HepG2 (cell line): ENCODE data around the gene TGM2. TPM values are rescaled to one million over a fixed set of nuclear protein-coding genes. Genes with fewer than 3 reads are reported as not detected.

Source experiments
- BCL6 ChIP-seq: IDR thresholded peaks from 2 replicates; pipeline ENCODE4 v1.6.1; 2016; ENCODE audit warnings: missing genetic modification reagents, missing compliant biosample characterization
- KAT8 ChIP-seq: IDR thresholded peaks from 2 replicates; pipeline ENCODE4 v1.6.1; 2016; ENCODE audit warnings: missing genetic modification reagents, missing compliant biosample characterization
- KLF12 ChIP-seq: sonication (generic); formaldehyde crosslinking; IDR thresholded peaks from 2 replicates; pipeline ENCODE4 v1.4.0; 2020; ENCODE audit warnings: missing genetic modification reagents, borderline replicate concordance
- MEF2D ChIP-seq: sonication (generic); formaldehyde crosslinking; IDR thresholded peaks from 2 replicates; pipeline ENCODE4 v1.5.1; 2020; ENCODE audit warnings: mild to moderate bottlenecking, missing genetic modification reagents
- NFKB2 ChIP-seq: sonication (generic); formaldehyde crosslinking; IDR thresholded peaks from 2 replicates; pipeline ENCODE4 v1.4.0; 2020; ENCODE audit warnings: missing genetic modification reagents, borderline replicate concordance
- NFYC ChIP-seq: IDR thresholded peaks from 2 replicates; pipeline ENCODE4 v1.6.1; 2016; ENCODE audit warnings: missing genetic modification reagents, missing compliant biosample characterization
- POLR2AphosphoS2 ChIP-seq: IDR thresholded peaks from 2 replicates; pipeline ENCODE4 v1.6.1; 2011; ENCODE audit warnings: low read depth, low read length, improper control_type of control experiment
- REXO4 ChIP-seq: sonication (generic); formaldehyde crosslinking; IDR thresholded peaks from 2 replicates; pipeline ENCODE4 v1.8.0; 2022; ENCODE audit warnings: missing genetic modification reagents, mild to moderate bottlenecking, borderline replicate concordance
- RXRA ChIP-seq: sonication (generic); formaldehyde crosslinking; IDR thresholded peaks from 2 replicates; pipeline ENCODE4 v1.5.1; 2020; ENCODE audit warnings: missing genetic modification reagents
- SMAD1 ChIP-seq: sonication (generic); formaldehyde crosslinking; IDR thresholded peaks from 2 replicates; pipeline ENCODE4 v1.4.0; 2020; ENCODE audit warnings: missing genetic modification reagents, low read depth, mild to moderate bottlenecking, borderline replicate concordance
- TEAD3 ChIP-seq: optimal IDR thresholded peaks from 2 replicates; pipeline ENCODE3; 2016; ENCODE audit warnings: borderline replicate concordance
- TSC22D2 ChIP-seq: sonication (generic); formaldehyde crosslinking; IDR thresholded peaks from 2 replicates; pipeline ENCODE4 v1.5.1; 2020; ENCODE audit warnings: missing genetic modification reagents, mild to moderate bottlenecking, borderline replicate concordance
- ZBTB7A ChIP-seq: sonication (generic); formaldehyde crosslinking; IDR thresholded peaks from 2 replicates; pipeline ENCODE4 v1.8.0; 2022; ENCODE audit warnings: mild to moderate bottlenecking, missing genetic modification reagents
- ZFX ChIP-seq: sonication (generic); formaldehyde crosslinking; IDR thresholded peaks from 2 replicates; pipeline ENCODE4 v1.4.0; 2020; ENCODE audit warnings: mild to moderate bottlenecking, low read depth, missing genetic modification reagents, moderate library complexity
- ZKSCAN1 ChIP-seq: fragments of 150-350 bp; IDR thresholded peaks from 2 replicates; pipeline ENCODE4 v1.6.1; 2014; ENCODE audit warnings: low read length
- ZKSCAN8 ChIP-seq: IDR thresholded peaks from 2 replicates; pipeline ENCODE4 v1.6.1; 2016; ENCODE audit warnings: borderline replicate concordance, missing genetic modification reagents, missing compliant biosample characterization
- ZNF205 ChIP-seq: IDR thresholded peaks from 2 replicates; pipeline ENCODE4 v1.6.1; 2018; ENCODE audit warnings: missing biosample characterization, missing genetic modification reagents
- ZNF678 ChIP-seq: sonication (generic); formaldehyde crosslinking; IDR thresholded peaks from 2 replicates; pipeline ENCODE4 v1.4.0; 2020; ENCODE audit warnings: mild to moderate bottlenecking, missing genetic modification reagents
- polyA plus RNA-seq, 8 experiments: library from polyadenylated mRNA; depleted of rRNA in 3 of 8; stranded (reverse) in 7 of 8; unstranded in 1 of 8; fragments of >200 nt; fragmentation: Illumina TruSeq in 4 of 8; extraction: Trizol in 4 of 8; gene quantifications; 2 replicates each; pipeline versions ENCODE4 v1.2.1 to v1.2.3, GENCODE V29; 2011 to 2016; ENCODE audit warnings: low read depth in 4 of 8, missing spikeins in 1 of 8, mixed read lengths in 1 of 8; ENCODE audit not compliant: insufficient read depth in 1 of 8
- total RNA-seq, 5 experiments: library from RNA; depleted of rRNA; stranded (reverse); fragments of >200 nt; fragmentation: Illumina TruSeq; extraction: Trizol; gene quantifications; 2 replicates each; pipeline ENCODE4 v1.2.3, GENCODE V29; 2016; ENCODE audit warnings: low read depth in 1 of 5
- TF ChIP-seq, protein P1 (sequence below): sonication (generic); formaldehyde crosslinking; IDR thresholded peaks from 2 replicates; pipeline ENCODE4 v1.5.0; 2020; ENCODE audit warnings: mild to moderate bottlenecking, missing genetic modification reagents, moderate library complexity
- TF ChIP-seq, protein P2 (sequence below): sonication (generic); formaldehyde crosslinking; IDR thresholded peaks from 2 replicates; pipeline ENCODE4 v1.4.0; 2020; ENCODE audit warnings: mild to moderate bottlenecking, missing genetic modification reagents
- TF ChIP-seq, protein P3 (sequence below): sonication (generic); formaldehyde crosslinking; IDR thresholded peaks from 2 replicates; pipeline ENCODE4 v1.4.0; 2020; ENCODE audit warnings: missing genetic modification reagents, low read depth, mild to moderate bottlenecking, borderline replicate concordance

Gene TGM2
- total and polyA plus RNA-seq, 2 of the 13 experiments (the other 11 are each of a cell fraction or from before 2014, with no cell fraction given), result 4.2 to 46.4 TPM

DNA sequence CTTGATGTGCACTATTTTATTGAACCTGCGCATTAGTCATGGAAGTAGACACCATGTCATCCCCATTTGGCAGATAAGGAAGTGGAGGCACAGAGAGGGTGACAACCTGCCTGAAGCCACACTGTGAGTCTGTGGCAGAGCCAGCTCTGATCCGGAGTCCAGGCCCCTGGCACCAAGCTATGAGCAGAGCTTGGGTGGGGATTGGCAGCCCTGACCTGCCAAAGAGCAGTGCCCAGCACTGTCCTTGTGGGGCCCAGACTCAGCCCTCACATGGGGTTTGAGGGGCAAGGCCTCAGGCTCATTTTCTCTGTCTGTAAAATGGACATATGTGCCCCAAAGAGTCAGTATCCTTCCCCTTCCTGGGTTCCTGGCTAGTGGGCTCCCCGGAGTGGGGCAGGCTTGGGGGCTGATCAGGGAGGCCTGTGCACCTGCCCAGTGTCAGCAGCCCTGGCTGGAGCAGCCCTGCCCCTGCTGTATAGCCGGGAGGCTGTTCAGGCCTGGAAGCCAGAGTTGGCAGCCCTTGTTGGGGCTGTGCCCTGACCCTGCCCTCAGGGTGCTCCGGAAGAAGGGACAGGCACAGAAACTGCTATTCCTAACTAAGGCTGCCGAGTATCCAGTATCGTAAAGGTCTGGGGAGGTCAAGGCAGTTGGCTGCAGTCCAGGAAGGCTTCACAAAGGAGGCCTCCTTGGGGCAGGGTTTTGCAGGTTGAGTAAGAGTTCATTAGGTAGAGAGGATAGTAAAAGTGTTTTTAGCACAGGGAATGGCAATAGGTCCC lies 38.7 kb downstream of the TGM2 start (continued):
- TF ChIP-seq, protein P1, sequence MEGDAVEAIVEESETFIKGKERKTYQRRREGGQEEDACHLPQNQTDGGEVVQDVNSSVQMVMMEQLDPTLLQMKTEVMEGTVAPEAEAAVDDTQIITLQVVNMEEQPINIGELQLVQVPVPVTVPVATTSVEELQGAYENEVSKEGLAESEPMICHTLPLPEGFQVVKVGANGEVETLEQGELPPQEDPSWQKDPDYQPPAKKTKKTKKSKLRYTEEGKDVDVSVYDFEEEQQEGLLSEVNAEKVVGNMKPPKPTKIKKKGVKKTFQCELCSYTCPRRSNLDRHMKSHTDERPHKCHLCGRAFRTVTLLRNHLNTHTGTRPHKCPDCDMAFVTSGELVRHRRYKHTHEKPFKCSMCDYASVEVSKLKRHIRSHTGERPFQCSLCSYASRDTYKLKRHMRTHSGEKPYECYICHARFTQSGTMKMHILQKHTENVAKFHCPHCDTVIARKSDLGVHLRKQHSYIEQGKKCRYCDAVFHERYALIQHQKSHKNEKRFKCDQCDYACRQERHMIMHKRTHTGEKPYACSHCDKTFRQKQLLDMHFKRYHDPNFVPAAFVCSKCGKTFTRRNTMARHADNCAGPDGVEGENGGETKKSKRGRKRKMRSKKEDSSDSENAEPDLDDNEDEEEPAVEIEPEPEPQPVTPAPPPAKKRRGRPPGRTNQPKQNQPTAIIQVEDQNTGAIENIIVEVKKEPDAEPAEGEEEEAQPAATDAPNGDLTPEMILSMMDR (CRISPR knock-in tag), result 0 out of 2 replicates have a peak, but pooled peaks have one; percentile 5
- TF ChIP-seq ZNF678 (CRISPR knock-in tag), result no peak
- peak; percentile 66; the same call in 1 of the 2 replicates for TF ChIP-seq ZNF205 (CRISPR knock-in tag)
- TF ChIP-seq BCL6, result peak; percentile 10; the same call in 1 of the 2 replicates
- TF ChIP-seq TEAD3, result peak; percentile 8
- TF ChIP-seq, protein P2, sequence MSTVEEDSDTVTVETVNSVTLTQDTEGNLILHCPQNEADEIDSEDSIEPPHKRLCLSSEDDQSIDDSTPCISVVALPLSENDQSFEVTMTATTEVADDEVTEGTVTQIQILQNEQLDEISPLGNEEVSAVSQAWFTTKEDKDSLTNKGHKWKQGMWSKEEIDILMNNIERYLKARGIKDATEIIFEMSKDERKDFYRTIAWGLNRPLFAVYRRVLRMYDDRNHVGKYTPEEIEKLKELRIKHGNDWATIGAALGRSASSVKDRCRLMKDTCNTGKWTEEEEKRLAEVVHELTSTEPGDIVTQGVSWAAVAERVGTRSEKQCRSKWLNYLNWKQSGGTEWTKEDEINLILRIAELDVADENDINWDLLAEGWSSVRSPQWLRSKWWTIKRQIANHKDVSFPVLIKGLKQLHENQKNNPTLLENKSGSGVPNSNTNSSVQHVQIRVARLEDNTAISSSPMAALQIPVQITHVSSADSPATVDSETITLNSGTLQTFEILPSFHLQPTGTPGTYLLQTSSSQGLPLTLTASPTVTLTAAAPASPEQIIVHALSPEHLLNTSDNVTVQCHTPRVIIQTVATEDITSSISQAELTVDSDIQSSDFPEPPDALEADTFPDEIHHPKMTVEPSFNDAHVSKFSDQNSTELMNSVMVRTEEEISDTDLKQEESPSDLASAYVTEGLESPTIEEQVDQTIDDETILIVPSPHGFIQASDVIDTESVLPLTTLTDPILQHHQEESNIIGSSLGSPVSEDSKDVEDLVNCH (CRISPR knock-in tag), result no peak
- peak; percentile 45; the same call in 1 of the 2 replicates for TF ChIP-seq RXRA (CRISPR knock-in tag)
- 0 out of 2 replicates have a peak, but pooled peaks have one; percentile 7 for TF ChIP-seq NFYC (CRISPR knock-in tag)
- no peak for TF ChIP-seq REXO4 (CRISPR knock-in tag)
- 0 out of 2 replicates have a peak, but pooled peaks have one; percentile 47 for TF ChIP-seq KLF12 (CRISPR knock-in tag)
- TF ChIP-seq ZFX (CRISPR knock-in tag), result peak; percentile 25; the same call in 1 of the 2 replicates
- TF ChIP-seq ZBTB7A (CRISPR knock-in tag), result no peak
- TF ChIP-seq, protein P3, sequence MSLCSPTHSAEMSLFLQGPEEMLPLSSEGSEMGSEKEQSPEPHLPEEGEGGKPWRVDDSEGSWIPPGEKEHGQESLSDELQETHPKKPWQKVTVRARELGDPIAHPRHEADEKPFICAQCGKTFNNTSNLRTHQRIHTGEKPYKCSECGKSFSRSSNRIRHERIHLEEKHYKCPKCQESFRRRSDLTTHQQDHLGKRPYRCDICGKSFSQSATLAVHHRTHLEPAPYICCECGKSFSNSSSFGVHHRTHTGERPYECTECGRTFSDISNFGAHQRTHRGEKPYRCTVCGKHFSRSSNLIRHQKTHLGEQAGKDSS (CRISPR knock-in tag), result 0 out of 2 replicates have a peak, but pooled peaks have one; percentile 23
- no peak; the same call in 1 of the 2 replicates for TF ChIP-seq TSC22D2 (CRISPR knock-in tag)
- 0 out of 2 replicates have a peak, but pooled peaks have one; percentile 38 for TF ChIP-seq MEF2D
- TF ChIP-seq SMAD1 (CRISPR knock-in tag), result no peak
- TF ChIP-seq NFKB2 (CRISPR knock-in tag), result peak; percentile 55; the same call in 1 of the 2 replicates
- 0 out of 2 replicates have a peak, but pooled peaks have one; percentile 9 for TF ChIP-seq ZKSCAN1
- TF ChIP-seq ZKSCAN8 (CRISPR knock-in tag), result no peak
- 0 out of 2 replicates have a peak, but pooled peaks have one; percentile 32 for TF ChIP-seq KAT8 (CRISPR knock-in tag)
- TF ChIP-seq POLR2AphosphoS2, result no peak
